CD14-positive monocyte (primary cell): ENCODE measurements around the gene LAMP5. TPM values are rescaled to one million over a fixed set of nuclear protein-coding genes. Genes with fewer than 3 reads are reported as not detected.

Experiments used
- DNase-seq, 3 donors: peaks; one replicate each; pipeline ENCODE4 v3.0.0-alpha.2; 2011 to 2022
- H2AFZ ChIP-seq: 2 replicates; pipeline ENCODE4 v1.6.0; 2012; ENCODE audit warnings: mild to moderate bottlenecking, low read depth, low read length, inconsistent platforms; ENCODE audit not compliant: insufficient read depth, poor library complexity, severe bottlenecking
- H3K27ac ChIP-seq, 2 donors: 1 replicate in 1 of 2; 2 replicates in 1 of 2; pipeline ENCODE4 v1.5.1; 2012 to 2013; ENCODE audit warnings: low read length in 2 of 2, control low read depth in 1 of 2, inconsistent platforms in 1 of 2, low read depth in 1 of 2, mild to moderate bottlenecking in 1 of 2
- H3K27me3 ChIP-seq, 2 donors: one replicate each; pipeline versions ENCODE4 v1.6.0 to v1.6.1; 2011 to 2013; ENCODE audit warnings: low read length in 2 of 2; ENCODE audit not compliant: control insufficient read depth in 2 of 2, insufficient read depth in 2 of 2
- H3K36me3 ChIP-seq, 2 donors: replicated peaks in 1 of 2; 1 replicate in 1 of 2; 2 replicates in 1 of 2; pipeline versions ENCODE4 v1.5.1 to v1.6.1; 2012 to 2013; ENCODE audit warnings: low read length in 2 of 2, control low read depth in 1 of 2, inconsistent platforms in 1 of 2, mild to moderate bottlenecking in 1 of 2; ENCODE audit not compliant: insufficient read depth in 2 of 2, control insufficient read depth in 1 of 2
- H3K4me1 ChIP-seq, 2 donors: 1 replicate in 1 of 2; 2 replicates in 1 of 2; pipeline versions ENCODE4 v1.5.1 to v1.6.1; 2012 to 2013; ENCODE audit warnings: low read length in 2 of 2, control low read depth in 1 of 2, inconsistent platforms in 1 of 2, mild to moderate bottlenecking in 1 of 2, moderate library complexity in 1 of 2; ENCODE audit not compliant: insufficient read depth in 2 of 2, control insufficient read depth in 1 of 2
- H3K4me2 ChIP-seq: replicated peaks from 2 replicates; pipeline ENCODE3; 2012; ENCODE audit warnings: low read length, moderate library complexity, mild to moderate bottlenecking; ENCODE audit not compliant: poor library complexity, severe bottlenecking; ENCODE audit errors: extremely low read depth
- H3K4me3 ChIP-seq, 3 experiments: fragments of 200-600 bp in 1 of 3; sonication (generic) in 1 of 3; replicated peaks in 1 of 3; 1 replicate in 2 of 3; 2 replicates in 1 of 3; pipeline ENCODE4 v1.5.1; 2011 to 2013; ENCODE audit warnings: low read length in 3 of 3, mild to moderate bottlenecking in 3 of 3, control low read depth in 2 of 3, low read depth in 2 of 3, inconsistent platforms in 1 of 3, moderate library complexity in 1 of 3
- H3K79me2 ChIP-seq: 2 replicates; pipeline ENCODE4 v1.6.0; 2012; ENCODE audit warnings: mild to moderate bottlenecking, control low read depth, inconsistent platforms, low read length, moderate library complexity; ENCODE audit not compliant: insufficient read depth
- H3K9ac ChIP-seq: 2 replicates; pipeline ENCODE4 v1.6.0; 2017; ENCODE audit warnings: low read length, mild to moderate bottlenecking; ENCODE audit not compliant: insufficient read depth, poor library complexity, severe bottlenecking
- H3K9me3 ChIP-seq, 2 donors: replicated peaks in 1 of 2; 1 replicate in 1 of 2; 2 replicates in 1 of 2; pipeline versions ENCODE4 v1.5.1 to v1.6.1; 2012 to 2013; ENCODE audit warnings: low read length in 2 of 2, control low read depth in 1 of 2; ENCODE audit not compliant: control insufficient read depth in 1 of 2, insufficient read depth in 1 of 2
- H4K20me1 ChIP-seq: 2 replicates; pipeline ENCODE4 v1.6.0; 2012; ENCODE audit warnings: mild to moderate bottlenecking, low read length, control low read depth, moderate library complexity; ENCODE audit not compliant: insufficient read depth
- H3K27ac Mint-ChIP-seq, 7 donors: one replicate each; pipeline ENCODE4 v1.8.0; 2020; ENCODE audit warnings: mild to moderate bottlenecking in 7 of 7, mixed read lengths in 7 of 7, moderate library complexity in 6 of 7, inconsistent platforms in 2 of 7
- H3K27me3 Mint-ChIP-seq, 3 donors: one replicate each; pipeline ENCODE4 v1.8.0; 2021 to 2022; ENCODE audit warnings: low read depth in 3 of 3, mild to moderate bottlenecking in 3 of 3, mixed read lengths in 3 of 3, moderate library complexity in 3 of 3, inconsistent platforms in 1 of 3
- H3K36me3 Mint-ChIP-seq, 2 donors: one replicate each; pipeline ENCODE4 v1.8.0; 2020; ENCODE audit warnings: mixed read lengths in 2 of 2, inconsistent platforms in 1 of 2, mild to moderate bottlenecking in 1 of 2
- H3K4me1 Mint-ChIP-seq: one replicate; pipeline ENCODE4 v1.8.0; 2020; ENCODE audit warnings: mild to moderate bottlenecking, mixed read lengths
- H3K4me3 Mint-ChIP-seq, 2 donors: one replicate each; pipeline ENCODE4 v1.8.0; 2020; ENCODE audit warnings: mild to moderate bottlenecking in 2 of 2, mixed read lengths in 2 of 2, moderate library complexity in 1 of 2
- H3K9me3 Mint-ChIP-seq, 7 donors: one replicate each; pipeline ENCODE4 v1.8.0; 2020 to 2022; ENCODE audit warnings: mixed read lengths in 7 of 7, mild to moderate bottlenecking in 6 of 7, moderate library complexity in 6 of 7, inconsistent platforms in 2 of 7
- CTCF ChIP-seq: fragments of 200-600 bp; IDR thresholded peaks from one replicate; pipeline ENCODE4 v1.8.0; 2022; ENCODE audit warnings: antibody characterized with exemption, mild to moderate bottlenecking
- WGBS: methylation state at CpG from one replicate; pipeline ENCODE4 v1.1.5; 2013; ENCODE audit warnings: missing lambda C conversion rate; ENCODE audit not compliant: insufficient coverage; 5-methylcytosine and 5-hydroxymethylcytosine counted together
- intact Hi-C, 2 donors: fragments of 100-400 bp; cut with micrococcal nuclease; formaldehyde crosslinking; loops; one replicate each; pipeline versions ENCODE4 v1.15.0 to v1.15.1; 2023
- polyA plus RNA-seq, 3 donors: library from polyadenylated mRNA; depleted of rRNA in 1 of 3; unstranded in 2 of 3; stranded (reverse) in 1 of 3; fragments of 300-500 nt in 2 of 3; fragments of >200 nt in 1 of 3; fragmentation: Illumina TruSeq in 2 of 3; gene quantifications; 1 replicate in 2 of 3; 2 replicates in 1 of 3; pipeline ENCODE4 v1.2.3, GENCODE V29; 2012 to 2021

LAMP5 gene
- polyA plus RNA-seq, 3 donors = 0.92 to 2.6 (median 1.5) TPM

GRCh38 chr20:9565910-9566550 lies 51.6 kb downstream of the LAMP5 start:
- no peak overlapping the region for H3K27ac ChIP-seq
- WGBS = 97% methylated on average over 18 of the region's 20 CpGs
- peaks cover 27 to 28% of the 10 kb centered on the region in 2 donors for H3K27me3 ChIP-seq
- Mint-ChIP-seq H3K4me3 (no peak overlapping the region), H3K4me1 (no peaks in the 10 kb centered on the region), H3K9me3 (peaks cover 0 to 3% (median 2%) of the 10 kb centered on the region in 7 donors), H3K27me3 (peaks cover 22 to 47% (median 26%) of the 10 kb centered on the region in 3 donors), H3K36me3 (no peaks in the 10 kb centered on the region), H3K27ac (no peak overlapping the region)
- H4K20me1 ChIP-seq = no peaks in the 10 kb centered on the region
- no peaks in the 10 kb centered on the region for H3K4me1 ChIP-seq
- no peak overlapping the region for H3K4me3 ChIP-seq
- no peaks in the 10 kb centered on the region for H3K36me3 ChIP-seq
- no peak for DNase-seq
- no peak overlapping the region for H2AFZ ChIP-seq
- intact Hi-C loops = no loop called here
- no peak overlapping the region for H3K4me2 ChIP-seq
- no peak for TF ChIP-seq CTCF
- no peaks in the 10 kb centered on the region for H3K9me3 ChIP-seq
- H3K9ac ChIP-seq = no peak overlapping the region
- H3K79me2 ChIP-seq = no peaks in the 10 kb centered on the region

- no peak for TF ChIP-seq CTCF
- Histone ChIP-seq H2AFZ (no peak overlapping the region), H3K27ac (no peak overlapping the region), H3K4me1 (no peaks in the 10 kb centered on the region), H3K36me3 (no peaks in the 10 kb centered on the region), H3K79me2 (no peaks in the 10 kb centered on the region), H4K20me1 (no peaks in the 10 kb centered on the region), H3K4me2 (no peak overlapping the region), H3K9me3 (no peaks in the 10 kb centered on the region), H3K4me3 (no peak overlapping the region), H3K27me3 (peaks cover 18 to 20% of the 10 kb centered on the region in 2 donors), H3K9ac (no peak overlapping the region)
- H3K27me3 Mint-ChIP-seq = peaks cover 27 to 48% (median 33%) of the 10 kb centered on the region in 3 donors
- no peaks in the 10 kb centered on the region for H3K4me1 Mint-ChIP-seq
- intact Hi-C loops = no loop called here
- H3K27ac Mint-ChIP-seq = no peak overlapping the region
- peaks cover 0 to 3% (median 2%) of the 10 kb centered on the region in 7 donors for H3K9me3 Mint-ChIP-seq
- DNase-seq = no peak
- H3K36me3 Mint-ChIP-seq = no peaks in the 10 kb centered on the region
- WGBS = no CpG with 5 or more reads among the region's 1 CpG
- H3K4me3 Mint-ChIP-seq = no peak overlapping the region
Observed at GRCh38 chr20:9566977-9567376, 52.6 kb downstream of the LAMP5 start.
